H9 (cell line): ENCODE results near the gene KRTAP2-3. TPM values are rescaled to one million over a fixed set of nuclear protein-coding genes. Genes with fewer than 3 reads are reported as not detected.

Experiments used
- DNase-seq: peaks from one replicate; pipeline ENCODE4 v3.0.0-alpha.2; 2017
- H2AFZ ChIP-seq: one replicate; pipeline ENCODE4 v1.6.1; 2013; ENCODE audit warnings: mild to moderate bottlenecking, low read length, control low read depth, moderate library complexity
- H2AK5ac ChIP-seq: 2 replicates; pipeline ENCODE4 v1.6.1; 2013; ENCODE audit warnings: low read length, control low read depth, mixed read lengths; ENCODE audit not compliant: insufficient read length
- H2BK120ac ChIP-seq: one replicate; pipeline ENCODE4 v1.6.1; 2013; ENCODE audit warnings: low read depth, mild to moderate bottlenecking, low read length, control low read depth, inconsistent platforms; ENCODE audit not compliant: poor library complexity, severe bottlenecking
- H2BK12ac ChIP-seq: 2 replicates; pipeline ENCODE4 v1.6.1; 2013; ENCODE audit warnings: low read length, control low read depth, mixed read lengths, low read depth; ENCODE audit not compliant: insufficient read length
- H2BK15ac ChIP-seq: 2 replicates; pipeline ENCODE4 v1.6.1; 2013; ENCODE audit warnings: low read depth, low read length, control low read depth
- H2BK20ac ChIP-seq: one replicate; pipeline ENCODE4 v1.6.1; 2013; ENCODE audit warnings: low read depth, mild to moderate bottlenecking, low read length, control low read depth, inconsistent platforms; ENCODE audit not compliant: poor library complexity, severe bottlenecking
- H2BK5ac ChIP-seq: 2 replicates; pipeline ENCODE4 v1.6.1; 2013; ENCODE audit warnings: low read length, control low read depth, mixed read lengths; ENCODE audit not compliant: insufficient read length
- H3K14ac ChIP-seq: 2 replicates; pipeline ENCODE4 v1.6.1; 2013; ENCODE audit warnings: low read length, control low read depth; ENCODE audit not compliant: insufficient read depth
- H3K18ac ChIP-seq: 2 replicates; pipeline ENCODE4 v1.6.1; 2013; ENCODE audit warnings: low read depth, mild to moderate bottlenecking, mixed read lengths, low read length, control low read depth; ENCODE audit not compliant: insufficient read length
- H3K23ac ChIP-seq: 2 replicates; pipeline ENCODE4 v1.6.1; 2013; ENCODE audit warnings: low read length, control low read depth, mixed read lengths, low read depth; ENCODE audit not compliant: insufficient read length
- H3K23me2 ChIP-seq: 2 replicates; pipeline ENCODE4 v1.6.1; 2013; ENCODE audit warnings: low read depth, mild to moderate bottlenecking, mixed read lengths, low read length, control low read depth; ENCODE audit not compliant: insufficient read length, poor library complexity, severe bottlenecking
- H3K27ac ChIP-seq: 2 replicates; pipeline ENCODE4 v1.5.1; 2013; ENCODE audit warnings: low read length, control low read depth, mixed read lengths, low read depth; ENCODE audit not compliant: insufficient read length
- H3K27me3 ChIP-seq: 2 replicates; pipeline ENCODE4 v1.6.1; 2013; ENCODE audit warnings: low read length, control low read depth, inconsistent platforms; ENCODE audit not compliant: insufficient read depth
- H3K4ac ChIP-seq: 2 replicates; pipeline ENCODE4 v1.6.1; 2013; ENCODE audit warnings: low read depth, mild to moderate bottlenecking, control low read depth, inconsistent platforms, low read length, moderate library complexity
- H3K4me1 ChIP-seq: 2 replicates; pipeline ENCODE4 v1.6.1; 2013; ENCODE audit warnings: low read length, control low read depth, inconsistent platforms; ENCODE audit not compliant: insufficient read depth
- H3K4me2 ChIP-seq: 2 replicates; pipeline ENCODE4 v1.6.1; 2013; ENCODE audit warnings: low read length, control low read depth, mixed read lengths; ENCODE audit not compliant: insufficient read length, insufficient read depth
- H3K56ac ChIP-seq: 2 replicates; pipeline ENCODE4 v1.6.1; 2013; ENCODE audit warnings: low read depth, mild to moderate bottlenecking, mixed read lengths, low read length, control low read depth; ENCODE audit not compliant: insufficient read length
- H3K79me1 ChIP-seq: 2 replicates; pipeline ENCODE4 v1.6.1; 2013; ENCODE audit warnings: low read depth, mild to moderate bottlenecking, moderate library complexity, low read length, control low read depth, inconsistent platforms; ENCODE audit not compliant: insufficient read depth, poor library complexity, severe bottlenecking
- H3K79me2 ChIP-seq: 2 replicates; pipeline ENCODE4 v1.6.1; 2013; ENCODE audit warnings: low read length, control low read depth, inconsistent platforms; ENCODE audit not compliant: insufficient read depth
- H3K9ac ChIP-seq: 2 replicates; pipeline ENCODE4 v1.6.1; 2013; ENCODE audit warnings: low read length, control low read depth, mixed read lengths; ENCODE audit not compliant: insufficient read length; ENCODE audit errors: extremely low read depth
- H3K9me3 ChIP-seq: one replicate; pipeline ENCODE4 v1.6.1; 2013; ENCODE audit warnings: low read depth, low read length, inconsistent platforms; ENCODE audit not compliant: control insufficient read depth
- H3T11ph ChIP-seq: one replicate; pipeline ENCODE4 v1.6.1; 2013; ENCODE audit warnings: mild to moderate bottlenecking, low read length, control low read depth, inconsistent platforms
- H4K20me1 ChIP-seq: one replicate; pipeline ENCODE4 v1.6.1; 2013; ENCODE audit not compliant: control insufficient read depth, insufficient read length, insufficient read depth
- H4K5ac ChIP-seq: 2 replicates; pipeline ENCODE4 v1.6.1; 2013; ENCODE audit warnings: low read depth, mild to moderate bottlenecking, mixed read lengths, low read length, control low read depth; ENCODE audit not compliant: insufficient read length
- H4K8ac ChIP-seq: replicated peaks from 2 replicates; pipeline ENCODE4 v1.6.1; 2013; ENCODE audit warnings: low read length, control low read depth, mixed read lengths, low read depth; ENCODE audit not compliant: insufficient read length
- H4K91ac ChIP-seq: 2 replicates; pipeline ENCODE4 v1.6.1; 2013; ENCODE audit warnings: low read depth, mild to moderate bottlenecking, moderate library complexity, mixed read lengths, low read length, control low read depth; ENCODE audit not compliant: insufficient read length
- H3K27ac Mint-ChIP-seq, 3 experiments: 2 replicates in 2 of 3; 3 replicates in 1 of 3; pipeline ENCODE4 v1.8.0; 2020 to 2021; ENCODE audit warnings: mixed read lengths in 3 of 3, mild to moderate bottlenecking in 1 of 3, moderate library complexity in 1 of 3
- H3K27me3 Mint-ChIP-seq: 2 replicates; pipeline ENCODE4 v1.8.0; 2021; ENCODE audit warnings: low read depth, mild to moderate bottlenecking, moderate library complexity, mixed read lengths
- H3K36me3 Mint-ChIP-seq, 3 experiments: 2 replicates in 2 of 3; 3 replicates in 1 of 3; pipeline ENCODE4 v1.8.0; 2020 to 2021; ENCODE audit warnings: low read depth in 3 of 3, mixed read lengths in 3 of 3; ENCODE audit not compliant: insufficient read depth in 1 of 3
- H3K4me1 Mint-ChIP-seq, 2 experiments: 2 replicates each; pipeline ENCODE4 v1.8.0; 2020; ENCODE audit warnings: mixed read lengths in 2 of 2
- H3K4me3 Mint-ChIP-seq, 2 experiments: 2 replicates in 1 of 2; 3 replicates in 1 of 2; pipeline ENCODE4 v1.8.0; 2020 to 2021; ENCODE audit warnings: mild to moderate bottlenecking in 2 of 2, mixed read lengths in 2 of 2, moderate library complexity in 1 of 2
- H3K9me3 Mint-ChIP-seq, 2 experiments: 2 replicates in 1 of 2; 3 replicates in 1 of 2; pipeline ENCODE4 v1.8.0; 2020; ENCODE audit warnings: mild to moderate bottlenecking in 2 of 2, mixed read lengths in 2 of 2, moderate library complexity in 1 of 2
- WGBS: extraction: QIAGEN DNeasy Blood & Tissue Kit; methylation state at CpG from one replicate; pipeline ENCODE4 v1.1.7; 2013; ENCODE audit warnings: missing lambda C conversion rate, low lambda C conversion rate, mixed read lengths; ENCODE audit not compliant: insufficient read length; ENCODE audit errors: extremely low coverage; 5-methylcytosine and 5-hydroxymethylcytosine counted together
- total RNA-seq: library from RNA; stranded (reverse); gene quantifications from 2 replicates; pipeline ENCODE4 v1.2.1, GENCODE V29; 2021
- TF ChIP-seq, protein P1 (sequence below): fragments of 200-600 bp; sonication (generic); conservative IDR thresholded peaks from 3 replicates; pipeline ENCODE4 v1.8.0; 2021; ENCODE audit warnings: antibody characterized with exemption, mild to moderate bottlenecking

The KRTAP2-3 gene
- total RNA-seq, 1 experiment from 2014 or later, result not detected

GRCh38 chr17:41063449-41063848, 3.5 kb upstream of the KRTAP2-3 start:
- H2BK20ac ChIP-seq, result no peak overlapping the region
- H3K27me3 ChIP-seq, result no peaks in the 10 kb centered on the region
- H3K79me1 ChIP-seq, result no peaks in the 10 kb centered on the region
- no peak overlapping the region for H3K56ac ChIP-seq
- no peak overlapping the region for H3K23ac ChIP-seq
- H3K27ac ChIP-seq, result no peak overlapping the region
- H4K91ac ChIP-seq, result no peak overlapping the region
- no peak overlapping the region for H4K8ac ChIP-seq
- Mint-ChIP-seq H3K9me3 (no peaks in the 10 kb centered on the region), H3K4me1 (peaks cover 4 to 13% of the 10 kb centered on the region in 2 experiments), H3K27ac (no peak overlapping the region), H3K4me3 (no peak overlapping the region), H3K36me3 (no peaks in the 10 kb centered on the region), H3K27me3 (no peaks in the 10 kb centered on the region)
- no peak overlapping the region for H2AFZ ChIP-seq
- no peak overlapping the region for H2BK5ac ChIP-seq
- TF ChIP-seq, protein P1, sequence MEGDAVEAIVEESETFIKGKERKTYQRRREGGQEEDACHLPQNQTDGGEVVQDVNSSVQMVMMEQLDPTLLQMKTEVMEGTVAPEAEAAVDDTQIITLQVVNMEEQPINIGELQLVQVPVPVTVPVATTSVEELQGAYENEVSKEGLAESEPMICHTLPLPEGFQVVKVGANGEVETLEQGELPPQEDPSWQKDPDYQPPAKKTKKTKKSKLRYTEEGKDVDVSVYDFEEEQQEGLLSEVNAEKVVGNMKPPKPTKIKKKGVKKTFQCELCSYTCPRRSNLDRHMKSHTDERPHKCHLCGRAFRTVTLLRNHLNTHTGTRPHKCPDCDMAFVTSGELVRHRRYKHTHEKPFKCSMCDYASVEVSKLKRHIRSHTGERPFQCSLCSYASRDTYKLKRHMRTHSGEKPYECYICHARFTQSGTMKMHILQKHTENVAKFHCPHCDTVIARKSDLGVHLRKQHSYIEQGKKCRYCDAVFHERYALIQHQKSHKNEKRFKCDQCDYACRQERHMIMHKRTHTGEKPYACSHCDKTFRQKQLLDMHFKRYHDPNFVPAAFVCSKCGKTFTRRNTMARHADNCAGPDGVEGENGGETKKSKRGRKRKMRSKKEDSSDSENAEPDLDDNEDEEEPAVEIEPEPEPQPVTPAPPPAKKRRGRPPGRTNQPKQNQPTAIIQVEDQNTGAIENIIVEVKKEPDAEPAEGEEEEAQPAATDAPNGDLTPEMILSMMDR, result no peak
- H3K4me1 ChIP-seq, result no peaks in the 10 kb centered on the region
- H3K79me2 ChIP-seq, result no peaks in the 10 kb centered on the region
- H2BK12ac ChIP-seq, result no peak overlapping the region
- no peak overlapping the region for H3K4me2 ChIP-seq
- H3K18ac ChIP-seq, result no peak overlapping the region
- H2BK15ac ChIP-seq, result no peak overlapping the region
- no peak overlapping the region for H3T11ph ChIP-seq
- H3K9me3 ChIP-seq, result no peaks in the 10 kb centered on the region
- no peak for DNase-seq
- no peak overlapping the region for H2BK120ac ChIP-seq
- H2AK5ac ChIP-seq, result no peak overlapping the region
- no peak overlapping the region for H3K4ac ChIP-seq
- H3K14ac ChIP-seq, result no peak overlapping the region
- no peak overlapping the region for H3K9ac ChIP-seq
- no peak overlapping the region for H4K5ac ChIP-seq
- no peaks in the 10 kb centered on the region for H4K20me1 ChIP-seq
- no CpG with 5 or more reads among the region's 4 CpGs for WGBS
- no peaks in the 10 kb centered on the region for H3K23me2 ChIP-seq
